ENCODE data around the gene CTNNBIP1. TPM values are rescaled to one million over a fixed set of nuclear protein-coding genes. Genes with fewer than 3 reads are reported as not detected.

CTNNBIP1 gene
- total RNA-seq, 1 donor from 2014 or later = 35.0 TPM

DNA sequence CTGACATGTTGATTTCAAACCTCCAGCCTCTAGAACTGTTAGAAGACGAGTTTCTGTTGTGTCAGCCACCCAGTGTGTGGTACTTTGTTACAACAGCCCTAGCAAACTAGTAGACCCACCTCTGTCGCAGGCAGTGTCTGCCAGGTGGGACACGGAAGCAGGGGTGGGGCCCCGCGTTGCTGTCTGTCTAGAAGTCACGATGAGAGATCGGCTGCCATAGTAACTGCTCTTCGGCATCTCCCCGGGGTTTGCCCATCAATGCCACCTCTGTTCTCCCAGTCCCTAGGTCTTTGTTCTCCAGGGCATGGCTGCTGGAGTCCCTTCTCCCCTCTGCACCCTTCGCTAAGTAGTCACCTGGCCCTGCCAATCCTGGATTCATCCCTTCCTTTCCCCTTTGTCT, 71.1 kb downstream of the CTNNBIP1 start:
- no peak for ATAC-seq
- intact Hi-C loops (cut with DNase I) = no loop called here
- Histone ChIP-seq H3K36me3 (no peaks in the 10 kb centered on the region), H3K27ac (no peak overlapping the region), H3K4me3 (no peak overlapping the region), H3K4me1 (peaks cover 16% of the 10 kb centered on the region), H3K9me3 (no peaks in the 10 kb centered on the region), H3K27me3 (ENCODE audit: low read depth) (no peaks in the 10 kb centered on the region)
- TF ChIP-seq CTCF (IDR thresholded peaks at IDR 0.05) = no peak
- no peak for DNase-seq

GRCh38 chr1:9836632-9836960, 73.5 kb downstream of the CTNNBIP1 start:
- peak; percentile 10 for DNase-seq
- Histone ChIP-seq H3K4me3 (no peak overlapping the region), H3K36me3 (no peaks in the 10 kb centered on the region), H3K4me1 (peaks cover 9% of the 10 kb centered on the region), H3K9me3 (no peaks in the 10 kb centered on the region), H3K27me3 (ENCODE audit: low read depth) (no peaks in the 10 kb centered on the region), H3K27ac (no peak overlapping the region)
- TF ChIP-seq CTCF (IDR thresholded peaks at IDR 0.05) = no peak
- intact Hi-C loops (cut with DNase I) = no loop called here
- ATAC-seq = no peak

GRCh38 chr1:9835758-9836631, 74.1 kb downstream of the CTNNBIP1 start:
- H3K36me3 ChIP-seq = no peaks in the 10 kb centered on the region
- DNase-seq (no peak), ATAC-seq (peak; percentile 42 to 55)
- no peak overlapping the region for H3K4me3 ChIP-seq
- peaks cover 9% of the 10 kb centered on the region for H3K4me1 ChIP-seq
- no peak overlapping the region for H3K27ac ChIP-seq
- H3K9me3 ChIP-seq = no peaks in the 10 kb centered on the region
- intact Hi-C loops (cut with DNase I) = no loop called here
- no peaks in the 10 kb centered on the region for H3K27me3 ChIP-seq (ENCODE audit: low read depth)
- TF ChIP-seq CTCF (IDR thresholded peaks at IDR 0.05) = no peak

- no peak for TF ChIP-seq CTCF (IDR thresholded peaks at IDR 0.05)
- Histone ChIP-seq H3K36me3 (no peaks in the 10 kb centered on the region), H3K4me1 (peaks cover 9% of the 10 kb centered on the region), H3K9me3 (no peaks in the 10 kb centered on the region), H3K4me3 (no peak overlapping the region), H3K27me3 (ENCODE audit: low read depth) (no peaks in the 10 kb centered on the region), H3K27ac (no peak overlapping the region)
- ATAC-seq = no peak
- intact Hi-C loops (cut with DNase I) = no loop called here
- DNase-seq = no peak
Measured at GRCh38 chr1:9835404-9835757, 74.7 kb downstream of the CTNNBIP1 start.

- TF ChIP-seq CTCF (IDR thresholded peaks at IDR 0.05) = no peak
- DNase-seq (no peak), ATAC-seq (no peak)
- intact Hi-C loops (cut with DNase I) = no loop called here
- Histone ChIP-seq H3K4me3 (no peak overlapping the region), H3K9me3 (no peaks in the 10 kb centered on the region), H3K36me3 (no peaks in the 10 kb centered on the region), H3K4me1 (peaks cover 9% of the 10 kb centered on the region), H3K27ac (no peak overlapping the region), H3K27me3 (ENCODE audit: low read depth) (no peaks in the 10 kb centered on the region)
Measured at GRCh38 chr1:9833632-9834031, 76.4 kb downstream of the CTNNBIP1 start.
